ENCODE measurements around the gene CLCNKB.

Gene CLCNKB

GRCh38 chr1:16088351-16088911, 44.8 kb downstream of the CLCNKB start:
- no peak for TF ChIP-seq TCF4 (CRISPR knock-in tag; IDR thresholded peaks at IDR 0.05; ENCODE audit: borderline replicate concordance)
- TF ChIP-seq ZNF565 (CRISPR knock-in tag; conservative IDR thresholded peaks at IDR 0.05; ENCODE audit: low read depth): no peak
- TF ChIP-seq ZNF70 (CRISPR knock-in tag; IDR thresholded peaks at IDR 0.05): no peak
- TF ChIP-seq CREB5 (CRISPR knock-in tag; IDR thresholded peaks at IDR 0.05; ENCODE audit: low read depth): no peak
- TF ChIP-seq CSRNP3 (CRISPR knock-in tag; IDR thresholded peaks at IDR 0.05): no peak
- TF ChIP-seq POU6F1 (CRISPR knock-in tag; IDR thresholded peaks at IDR 0.05; ENCODE audit: borderline replicate concordance, low read depth): no peak
- TF ChIP-seq GLIS3 (CRISPR knock-in tag; IDR thresholded peaks at IDR 0.05): no peak
- TF ChIP-seq ZFP3 (CRISPR knock-in tag; IDR thresholded peaks at IDR 0.05): no peak
- no peak for TF ChIP-seq BACH2 (CRISPR knock-in tag; IDR thresholded peaks at IDR 0.05; ENCODE audit: borderline replicate concordance)
- no peak; the same call in 1 of the 3 replicates for ATAC-seq

GRCh38 chr1:16088996-16089395, 45.4 kb downstream of the CLCNKB start:
- TF ChIP-seq ZNF8 (CRISPR knock-in tag; IDR thresholded peaks at IDR 0.05): no peak
- no peak for TF ChIP-seq TOX (CRISPR knock-in tag; IDR thresholded peaks at IDR 0.05; ENCODE audit: borderline replicate concordance)
- no peak for TF ChIP-seq SNAI2 (CRISPR knock-in tag; IDR thresholded peaks at IDR 0.05)
- TF ChIP-seq ZFP30 (CRISPR knock-in tag; IDR thresholded peaks at IDR 0.05): no peak
- TF ChIP-seq ZNF70 (CRISPR knock-in tag; IDR thresholded peaks at IDR 0.05): no peak
- TF ChIP-seq GLIS3 (CRISPR knock-in tag; IDR thresholded peaks at IDR 0.05): no peak
- no peak for TF ChIP-seq ESRRG (CRISPR knock-in tag; IDR thresholded peaks at IDR 0.05)
- no peak for TF ChIP-seq ARNTL (CRISPR knock-in tag; IDR thresholded peaks at IDR 0.05; ENCODE audit: borderline replicate concordance, low read depth)
- no peak for TF ChIP-seq CREB5 (CRISPR knock-in tag; IDR thresholded peaks at IDR 0.05; ENCODE audit: low read depth)
- TF ChIP-seq RARB (CRISPR knock-in tag; IDR thresholded peaks at IDR 0.05): no peak
- no peak for TF ChIP-seq ISL1 (CRISPR knock-in tag; IDR thresholded peaks at IDR 0.05)
- no peak for TF ChIP-seq PPARA (CRISPR knock-in tag; IDR thresholded peaks at IDR 0.05; ENCODE audit: borderline replicate concordance)
- TF ChIP-seq OSR1 (CRISPR knock-in tag; IDR thresholded peaks at IDR 0.05): no peak
- TF ChIP-seq TSHZ2 (CRISPR knock-in tag; IDR thresholded peaks at IDR 0.05): no peak
- TF ChIP-seq POU6F1 (CRISPR knock-in tag; IDR thresholded peaks at IDR 0.05; ENCODE audit: borderline replicate concordance, low read depth): no peak
- no peak for TF ChIP-seq PATZ1 (CRISPR knock-in tag; IDR thresholded peaks at IDR 0.05; ENCODE audit: borderline replicate concordance)
- ATAC-seq: peak; percentile 82
